Measurements from ENCODE around the gene UBXN10.

- no peak for TF ChIP-seq CTCF (IDR thresholded peaks at IDR 0.05)
- TF ChIP-seq POLR2A (IDR thresholded peaks at IDR 0.05): no peak
- TF ChIP-seq POLR2AphosphoS5 (IDR thresholded peaks at IDR 0.05): no peak
These were observed 13.5 kb downstream of the UBXN10 start for GRCh38 chr1:20199403-20199802.
